HG03280 (cell line): Measurements from ENCODE around the gene ZNRD2.
A peak's percentile ranks its signal among the peaks of the same experiment; 100 is the strongest.
"Not testable (repeated sequence)": the region's sequence is repeated elsewhere in the genome, so short reads cannot be mapped to it uniquely, and the experiment has no call there.

Source experiments
- ATAC-seq: cut with Tn5 transposase; IDR thresholded peaks from one replicate; pipeline ENCODE4 v1.9.1; 2021; ENCODE audit warnings: mild to moderate bottlenecking, moderate library complexity; ENCODE audit not compliant: unreplicated experiment

Gene ZNRD2

GRCh38 chr11:65554057-65554818, 16.0 kb upstream of the ZNRD2 start:
- ATAC-seq: no peak

- no peak for ATAC-seq
Measured at GRCh38 chr11:65554842-65555430, 15.3 kb upstream of the ZNRD2 start.

GRCh38 chr11:65555693-65556231, 14.5 kb upstream of the ZNRD2 start:
- no peak for ATAC-seq

GRCh38 chr11:65556470-65557279, 13.6 kb upstream of the ZNRD2 start:
- ATAC-seq: no peak

GRCh38 chr11:65557280-65558001, 12.8 kb upstream of the ZNRD2 start:
- no peak for ATAC-seq

- no peak for ATAC-seq
Measured at GRCh38 chr11:65558002-65558929, 12.0 kb upstream of the ZNRD2 start, which contains the start of gene LTBP3. LTBP3 (minus strand) TSS chr11:65558359; CDS start chr11:65557959, 400 bp downstream.

- ATAC-seq: no peak
Measured at GRCh38 chr11:65558930-65559509, 11.3 kb upstream of the ZNRD2 start.

GRCh38 chr11:65559535-65559934, 10.7 kb upstream of the ZNRD2 start:
- ATAC-seq: no peak

GRCh38 chr11:65559951-65560537, 10.2 kb upstream of the ZNRD2 start:
- ATAC-seq: no peak

GRCh38 chr11:65560555-65561418, 9.5 kb upstream of the ZNRD2 start:
- no peak for ATAC-seq

GRCh38 chr11:65562020-65562419, 8.3 kb upstream of the ZNRD2 start:
- no peak for ATAC-seq

GRCh38 chr11:65562788-65563187, 7.5 kb upstream of the ZNRD2 start:
- ATAC-seq: no peak

- ATAC-seq: no peak
Measured at GRCh38 chr11:65563601-65564000, 6.7 kb upstream of the ZNRD2 start.

GRCh38 chr11:65564879-65565559, 5.3 kb upstream of the ZNRD2 start:
- ATAC-seq: not testable (repeated sequence)

GRCh38 chr11:65565624-65566453, 4.4 kb upstream of the ZNRD2 start:
- ATAC-seq: no peak

GRCh38 chr11:65569164-65569972, 909 bp upstream of the ZNRD2 start:
- ATAC-seq: peak; percentile 3
